ENCODE results near the gene NRCAM. TPM values are rescaled to one million over a fixed set of nuclear protein-coding genes. Genes with fewer than 3 reads are reported as not detected.
A peak's percentile ranks its signal among the peaks of the same experiment; 100 is the strongest.

NRCAM gene
- total RNA-seq, 1 donor from 2014 or later = 0.26 TPM

GRCh38 chr7:108384716-108385483 is 71.3 kb downstream of the NRCAM start:
- no peak for FAIRE-seq
- Histone ChIP-seq H3K27me3 (ENCODE audit: control insufficient read depth, insufficient read depth, low read length) (no peaks in the 10 kb centered on the region), H3K4me3 (ENCODE audit: low read depth, low read length) (no peak overlapping the region), H3K36me3 (ENCODE audit: control insufficient read depth, insufficient read depth, low read length) (no peaks in the 10 kb centered on the region)
- TF ChIP-seq, protein P1, sequence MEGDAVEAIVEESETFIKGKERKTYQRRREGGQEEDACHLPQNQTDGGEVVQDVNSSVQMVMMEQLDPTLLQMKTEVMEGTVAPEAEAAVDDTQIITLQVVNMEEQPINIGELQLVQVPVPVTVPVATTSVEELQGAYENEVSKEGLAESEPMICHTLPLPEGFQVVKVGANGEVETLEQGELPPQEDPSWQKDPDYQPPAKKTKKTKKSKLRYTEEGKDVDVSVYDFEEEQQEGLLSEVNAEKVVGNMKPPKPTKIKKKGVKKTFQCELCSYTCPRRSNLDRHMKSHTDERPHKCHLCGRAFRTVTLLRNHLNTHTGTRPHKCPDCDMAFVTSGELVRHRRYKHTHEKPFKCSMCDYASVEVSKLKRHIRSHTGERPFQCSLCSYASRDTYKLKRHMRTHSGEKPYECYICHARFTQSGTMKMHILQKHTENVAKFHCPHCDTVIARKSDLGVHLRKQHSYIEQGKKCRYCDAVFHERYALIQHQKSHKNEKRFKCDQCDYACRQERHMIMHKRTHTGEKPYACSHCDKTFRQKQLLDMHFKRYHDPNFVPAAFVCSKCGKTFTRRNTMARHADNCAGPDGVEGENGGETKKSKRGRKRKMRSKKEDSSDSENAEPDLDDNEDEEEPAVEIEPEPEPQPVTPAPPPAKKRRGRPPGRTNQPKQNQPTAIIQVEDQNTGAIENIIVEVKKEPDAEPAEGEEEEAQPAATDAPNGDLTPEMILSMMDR (IDR thresholded peaks at IDR 0.05; ENCODE audit: insufficient read depth, low read length, severe bottlenecking) = peak; percentile 1
- DNase-seq (ENCODE audit: low read depth) = peak; percentile 12

DNA sequence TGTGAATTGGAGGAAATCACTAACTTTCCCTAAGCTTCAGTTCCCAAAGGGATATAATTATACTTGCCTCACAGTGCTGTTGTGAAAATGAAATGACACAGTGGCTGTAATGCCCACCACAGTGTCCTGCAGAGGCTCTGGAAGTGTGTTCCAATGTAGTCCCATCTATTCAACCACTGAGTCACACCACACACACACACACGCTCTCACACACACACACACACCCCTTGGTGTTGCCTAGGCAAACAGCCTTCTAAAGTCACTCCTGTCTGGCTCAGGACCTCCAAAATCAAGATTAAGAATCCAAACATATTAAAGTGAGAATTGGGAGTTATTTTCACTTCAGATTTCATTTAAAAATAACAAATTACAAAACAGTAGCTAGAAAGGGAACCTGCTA is 73.3 kb downstream of the NRCAM start:
- no peak overlapping the region for H3K4me3 ChIP-seq (ENCODE audit: low read depth, low read length)
- no peaks in the 10 kb centered on the region for H3K27me3 ChIP-seq (ENCODE audit: control insufficient read depth, insufficient read depth, low read length)
- no peak for DNase-seq (ENCODE audit: low read depth)
- TF ChIP-seq, protein P1 (IDR thresholded peaks at IDR 0.05; ENCODE audit: insufficient read depth, low read length, severe bottlenecking) = no peak
- no peak for FAIRE-seq
- H3K36me3 ChIP-seq (ENCODE audit: control insufficient read depth, insufficient read depth, low read length) = no peaks in the 10 kb centered on the region

GRCh38 chr7:108380517-108380916 is 75.7 kb downstream of the NRCAM start:
- H3K4me3 ChIP-seq (ENCODE audit: low read depth, low read length) = no peak overlapping the region
- no peaks in the 10 kb centered on the region for H3K27me3 ChIP-seq (ENCODE audit: control insufficient read depth, insufficient read depth, low read length)
- H3K36me3 ChIP-seq (ENCODE audit: control insufficient read depth, insufficient read depth, low read length) = no peaks in the 10 kb centered on the region
- TF ChIP-seq, protein P1 (IDR thresholded peaks at IDR 0.05; ENCODE audit: insufficient read depth, low read length, severe bottlenecking) = no peak
- FAIRE-seq (no peak), DNase-seq (ENCODE audit: low read depth) (peak; percentile 39)

- no peaks in the 10 kb centered on the region for H3K27me3 ChIP-seq (ENCODE audit: control insufficient read depth, insufficient read depth, low read length)
- TF ChIP-seq, protein P1 (IDR thresholded peaks at IDR 0.05; ENCODE audit: insufficient read depth, low read length, severe bottlenecking) = no peak
- H3K4me3 ChIP-seq (ENCODE audit: low read depth, low read length) = no peak overlapping the region
- H3K36me3 ChIP-seq (ENCODE audit: control insufficient read depth, insufficient read depth, low read length) = no peaks in the 10 kb centered on the region
- no peak for DNase-seq (ENCODE audit: low read depth)
- no peak for FAIRE-seq
Measured at GRCh38 chr7:108376206-108376605, 80.0 kb downstream of the NRCAM start.

GRCh38 chr7:108375668-108376067 is 80.6 kb downstream of the NRCAM start:
- Histone ChIP-seq H3K36me3 (ENCODE audit: control insufficient read depth, insufficient read depth, low read length) (no peaks in the 10 kb centered on the region), H3K4me3 (ENCODE audit: low read depth, low read length) (no peak overlapping the region), H3K27me3 (ENCODE audit: control insufficient read depth, insufficient read depth, low read length) (no peaks in the 10 kb centered on the region)
- FAIRE-seq (no peak), DNase-seq (ENCODE audit: low read depth) (no peak)
- TF ChIP-seq, protein P1 (IDR thresholded peaks at IDR 0.05; ENCODE audit: insufficient read depth, low read length, severe bottlenecking) = no peak

GRCh38 chr7:108374899-108375298 is 81.3 kb downstream of the NRCAM start:
- TF ChIP-seq, protein P1 (IDR thresholded peaks at IDR 0.05; ENCODE audit: insufficient read depth, low read length, severe bottlenecking) = no peak
- DNase-seq (ENCODE audit: low read depth) (no peak), FAIRE-seq (no peak)
- Histone ChIP-seq H3K27me3 (ENCODE audit: control insufficient read depth, insufficient read depth, low read length) (no peaks in the 10 kb centered on the region), H3K36me3 (ENCODE audit: control insufficient read depth, insufficient read depth, low read length) (no peaks in the 10 kb centered on the region), H3K4me3 (ENCODE audit: low read depth, low read length) (no peak overlapping the region)
